Adrenal gland (tissue), 5 donors: ENCODE results near the gene ARMC2.

ENCODE experiments used
- POLR2A ChIP-seq, 2 donors: fragments of 450-650 bp; IDR thresholded peaks; one replicate each; pipeline ENCODE4 v1.6.1; 2017; ENCODE audit warnings: antibody characterized with exemption in 2 of 2, mild to moderate bottlenecking in 2 of 2, moderate library complexity in 1 of 2
- TF ChIP-seq, protein P1 (sequence below), 6 experiments: fragments of 450-650 bp in 4 of 6; fragments of 200-600 bp in 2 of 6; sonication (generic) in 1 of 6; IDR thresholded peaks; 1 replicate in 5 of 6; 2 replicates in 1 of 6; pipeline versions ENCODE4 v1.5.1 to v1.8.0; 2016 to 2021; ENCODE audit warnings: antibody characterized with exemption in 6 of 6, mild to moderate bottlenecking in 2 of 6, moderate library complexity in 1 of 6
- donor health status: DM: no; HTN: no; CAD: no.

DNA sequence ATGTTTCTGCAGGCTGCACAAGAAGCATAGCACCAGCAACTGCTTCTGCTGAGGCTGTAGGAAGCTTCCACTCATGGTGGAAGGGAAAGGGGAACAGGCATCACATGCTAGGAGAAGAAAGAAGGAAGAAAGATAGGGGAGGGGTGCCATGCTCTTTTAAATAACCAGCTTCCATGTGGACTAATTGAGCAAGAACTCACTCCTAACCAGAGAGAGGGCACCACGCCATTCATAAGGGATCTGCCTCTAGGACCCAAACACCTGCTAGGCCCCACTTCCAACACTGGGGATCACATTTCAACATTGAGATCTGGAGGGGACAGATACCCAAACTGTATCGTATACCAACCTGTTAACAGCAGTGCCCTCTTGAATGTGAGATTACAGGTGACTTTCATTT lies 46.9 kb upstream of the ARMC2 start:
- TF ChIP-seq, protein P1, sequence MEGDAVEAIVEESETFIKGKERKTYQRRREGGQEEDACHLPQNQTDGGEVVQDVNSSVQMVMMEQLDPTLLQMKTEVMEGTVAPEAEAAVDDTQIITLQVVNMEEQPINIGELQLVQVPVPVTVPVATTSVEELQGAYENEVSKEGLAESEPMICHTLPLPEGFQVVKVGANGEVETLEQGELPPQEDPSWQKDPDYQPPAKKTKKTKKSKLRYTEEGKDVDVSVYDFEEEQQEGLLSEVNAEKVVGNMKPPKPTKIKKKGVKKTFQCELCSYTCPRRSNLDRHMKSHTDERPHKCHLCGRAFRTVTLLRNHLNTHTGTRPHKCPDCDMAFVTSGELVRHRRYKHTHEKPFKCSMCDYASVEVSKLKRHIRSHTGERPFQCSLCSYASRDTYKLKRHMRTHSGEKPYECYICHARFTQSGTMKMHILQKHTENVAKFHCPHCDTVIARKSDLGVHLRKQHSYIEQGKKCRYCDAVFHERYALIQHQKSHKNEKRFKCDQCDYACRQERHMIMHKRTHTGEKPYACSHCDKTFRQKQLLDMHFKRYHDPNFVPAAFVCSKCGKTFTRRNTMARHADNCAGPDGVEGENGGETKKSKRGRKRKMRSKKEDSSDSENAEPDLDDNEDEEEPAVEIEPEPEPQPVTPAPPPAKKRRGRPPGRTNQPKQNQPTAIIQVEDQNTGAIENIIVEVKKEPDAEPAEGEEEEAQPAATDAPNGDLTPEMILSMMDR (IDR thresholded peaks at IDR 0.05) = no peak
- TF ChIP-seq POLR2A (IDR thresholded peaks at IDR 0.05) = no peak
